HepG2 (cell line): ENCODE results near the gene LAMB2. TPM values are rescaled to one million over a fixed set of nuclear protein-coding genes. Genes with fewer than 3 reads are reported as not detected.

Experiments
- ATM ChIP-seq: fragments of 450-650 bp; IDR thresholded peaks from 2 replicates; pipeline ENCODE4 v1.7.1; 2017; ENCODE audit warnings: mild to moderate bottlenecking, borderline replicate concordance
- BCL6 ChIP-seq: IDR thresholded peaks from 2 replicates; pipeline ENCODE4 v1.6.1; 2016; ENCODE audit warnings: missing genetic modification reagents, missing compliant biosample characterization
- ERF ChIP-seq: IDR thresholded peaks from 2 replicates; pipeline ENCODE4 v1.6.1; 2018; ENCODE audit warnings: missing biosample characterization, missing genetic modification reagents
- ZNF260 ChIP-seq: sonication (generic); formaldehyde crosslinking; IDR thresholded peaks from 2 replicates; pipeline ENCODE4 v1.4.0; 2020; ENCODE audit warnings: missing genetic modification reagents, low read depth, mild to moderate bottlenecking, borderline replicate concordance
- ZNF501 ChIP-seq: sonication (generic); formaldehyde crosslinking; IDR thresholded peaks from 2 replicates; pipeline ENCODE4 v1.5.1; 2020; ENCODE audit warnings: mild to moderate bottlenecking, moderate library complexity, missing genetic modification reagents
- ZNF83 ChIP-seq: sonication (generic); formaldehyde crosslinking; IDR thresholded peaks from 2 replicates; pipeline ENCODE4 v1.4.0; 2020; ENCODE audit warnings: missing genetic modification reagents, mild to moderate bottlenecking, borderline replicate concordance
- polyA plus RNA-seq, 8 experiments: library from polyadenylated mRNA; depleted of rRNA in 3 of 8; stranded (reverse) in 7 of 8; unstranded in 1 of 8; fragments of >200 nt; fragmentation: Illumina TruSeq in 4 of 8; extraction: Trizol in 4 of 8; gene quantifications; 2 replicates each; pipeline versions ENCODE4 v1.2.1 to v1.2.3, GENCODE V29; 2011 to 2016; ENCODE audit warnings: low read depth in 4 of 8, missing spikeins in 1 of 8, mixed read lengths in 1 of 8; ENCODE audit not compliant: insufficient read depth in 1 of 8
- total RNA-seq, 5 experiments: library from RNA; depleted of rRNA; stranded (reverse); fragments of >200 nt; fragmentation: Illumina TruSeq; extraction: Trizol; gene quantifications; 2 replicates each; pipeline ENCODE4 v1.2.3, GENCODE V29; 2016; ENCODE audit warnings: low read depth in 1 of 5
- TF ChIP-seq, protein P1 (sequence below): IDR thresholded peaks from 2 replicates; pipeline ENCODE4 v1.4.0; 2020; ENCODE audit warnings: mild to moderate bottlenecking, missing genetic modification reagents
- TF ChIP-seq, protein P2 (sequence below): sonication (generic); formaldehyde crosslinking; IDR thresholded peaks from 2 replicates; pipeline ENCODE4 v1.4.0; 2020; ENCODE audit warnings: missing genetic modification reagents, mild to moderate bottlenecking, borderline replicate concordance
- TF ChIP-seq, protein P3 (sequence below): sonication (generic); formaldehyde crosslinking; IDR thresholded peaks from 2 replicates; pipeline ENCODE4 v1.8.0; 2022; ENCODE audit warnings: missing genetic modification reagents, low read depth, mild to moderate bottlenecking, borderline replicate concordance
- TF ChIP-seq, protein P4 (sequence below): sonication (generic); formaldehyde crosslinking; IDR thresholded peaks from 2 replicates; pipeline ENCODE4 v1.8.1; 2023; ENCODE audit warnings: missing genetic modification reagents, inconsistent platforms, borderline replicate concordance
- TF ChIP-seq, protein P5 (sequence below): sonication (generic); formaldehyde crosslinking; IDR thresholded peaks from 2 replicates; pipeline ENCODE4 v1.4.0; 2020; ENCODE audit warnings: mild to moderate bottlenecking, missing genetic modification reagents

Gene LAMB2
- total and polyA plus RNA-seq, 2 of the 13 experiments (the other 11 are each of a cell fraction or from before 2014, with no cell fraction given): 208 to 443 TPM

DNA sequence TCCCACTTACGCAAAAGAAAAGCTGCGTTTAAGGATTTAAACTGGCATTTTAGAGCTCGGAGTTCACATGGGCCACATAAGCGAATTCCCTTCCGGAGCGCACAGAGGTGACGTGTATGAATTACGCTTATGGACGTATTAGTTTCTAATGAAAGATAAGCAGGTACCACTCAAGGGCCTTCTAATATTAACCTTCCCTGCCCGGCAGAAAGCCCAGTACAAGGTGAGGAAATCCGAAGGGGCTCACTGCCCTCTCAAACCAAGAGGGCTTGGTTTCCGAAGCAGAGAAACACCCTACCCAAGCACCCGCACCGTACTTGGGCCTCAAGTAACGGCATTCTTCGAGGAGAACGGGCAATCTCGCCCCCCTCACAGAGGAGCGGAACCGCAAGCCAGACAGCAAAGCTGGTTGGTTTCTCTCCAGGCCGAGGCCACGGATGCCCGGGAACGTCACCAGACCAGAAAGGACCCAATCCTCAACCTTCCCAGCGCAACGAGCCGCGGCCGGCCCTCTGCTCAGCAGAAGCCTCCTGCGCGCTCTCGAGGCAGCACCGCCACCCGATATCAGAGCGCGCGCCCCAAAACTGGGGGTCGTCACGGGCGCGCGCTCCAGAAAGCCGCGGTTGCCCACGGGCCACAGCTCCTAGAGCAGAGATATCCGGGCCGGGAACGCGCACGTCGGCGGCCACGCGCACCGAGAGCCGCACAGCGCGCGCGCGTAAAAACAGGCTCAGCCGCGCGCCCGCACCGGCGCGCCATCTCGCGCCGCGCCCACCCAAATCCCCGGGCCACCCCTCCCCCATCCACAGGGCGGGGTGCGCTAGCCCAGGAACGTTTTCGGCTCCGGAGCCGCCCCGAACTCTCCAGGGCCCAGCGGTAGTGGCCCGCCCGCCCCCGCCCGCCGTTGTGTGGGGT lies 39.7 kb downstream of the LAMB2 start (continued):
- TF ChIP-seq, protein P1, sequence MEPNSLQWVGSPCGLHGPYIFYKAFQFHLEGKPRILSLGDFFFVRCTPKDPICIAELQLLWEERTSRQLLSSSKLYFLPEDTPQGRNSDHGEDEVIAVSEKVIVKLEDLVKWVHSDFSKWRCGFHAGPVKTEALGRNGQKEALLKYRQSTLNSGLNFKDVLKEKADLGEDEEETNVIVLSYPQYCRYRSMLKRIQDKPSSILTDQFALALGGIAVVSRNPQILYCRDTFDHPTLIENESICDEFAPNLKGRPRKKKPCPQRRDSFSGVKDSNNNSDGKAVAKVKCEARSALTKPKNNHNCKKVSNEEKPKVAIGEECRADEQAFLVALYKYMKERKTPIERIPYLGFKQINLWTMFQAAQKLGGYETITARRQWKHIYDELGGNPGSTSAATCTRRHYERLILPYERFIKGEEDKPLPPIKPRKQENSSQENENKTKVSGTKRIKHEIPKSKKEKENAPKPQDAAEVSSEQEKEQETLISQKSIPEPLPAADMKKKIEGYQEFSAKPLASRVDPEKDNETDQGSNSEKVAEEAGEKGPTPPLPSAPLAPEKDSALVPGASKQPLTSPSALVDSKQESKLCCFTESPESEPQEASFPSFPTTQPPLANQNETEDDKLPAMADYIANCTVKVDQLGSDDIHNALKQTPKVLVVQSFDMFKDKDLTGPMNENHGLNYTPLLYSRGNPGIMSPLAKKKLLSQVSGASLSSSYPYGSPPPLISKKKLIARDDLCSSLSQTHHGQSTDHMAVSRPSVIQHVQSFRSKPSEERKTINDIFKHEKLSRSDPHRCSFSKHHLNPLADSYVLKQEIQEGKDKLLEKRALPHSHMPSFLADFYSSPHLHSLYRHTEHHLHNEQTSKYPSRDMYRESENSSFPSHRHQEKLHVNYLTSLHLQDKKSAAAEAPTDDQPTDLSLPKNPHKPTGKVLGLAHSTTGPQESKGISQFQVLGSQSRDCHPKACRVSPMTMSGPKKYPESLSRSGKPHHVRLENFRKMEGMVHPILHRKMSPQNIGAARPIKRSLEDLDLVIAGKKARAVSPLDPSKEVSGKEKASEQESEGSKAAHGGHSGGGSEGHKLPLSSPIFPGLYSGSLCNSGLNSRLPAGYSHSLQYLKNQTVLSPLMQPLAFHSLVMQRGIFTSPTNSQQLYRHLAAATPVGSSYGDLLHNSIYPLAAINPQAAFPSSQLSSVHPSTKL (CRISPR knock-in tag): no peak
- TF ChIP-seq, protein P2, sequence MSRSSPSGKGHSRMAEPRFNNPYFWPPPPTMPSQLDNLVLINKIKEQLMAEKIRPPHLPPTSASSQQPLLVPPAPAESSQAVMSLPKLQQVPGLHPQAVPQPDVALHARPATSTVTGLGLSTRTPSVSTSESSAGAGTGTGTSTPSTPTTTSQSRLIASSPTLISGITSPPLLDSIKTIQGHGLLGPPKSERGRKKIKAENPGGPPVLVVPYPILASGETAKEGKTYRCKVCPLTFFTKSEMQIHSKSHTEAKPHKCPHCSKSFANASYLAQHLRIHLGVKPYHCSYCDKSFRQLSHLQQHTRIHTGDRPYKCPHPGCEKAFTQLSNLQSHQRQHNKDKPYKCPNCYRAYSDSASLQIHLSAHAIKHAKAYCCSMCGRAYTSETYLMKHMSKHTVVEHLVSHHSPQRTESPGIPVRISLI (CRISPR knock-in tag): peak; percentile 30; the same call in 1 of the 2 replicates
- TF ChIP-seq ZNF501 (peak; percentile 34; the same call in 1 of the 2 replicates), BCL6 (CRISPR knock-in tag) (no peak), ZNF83 (CRISPR knock-in tag) (no peak), ERF (CRISPR knock-in tag) (no peak), ATM (no peak), ZNF260 (CRISPR knock-in tag) (no peak)
- TF ChIP-seq, protein P3, sequence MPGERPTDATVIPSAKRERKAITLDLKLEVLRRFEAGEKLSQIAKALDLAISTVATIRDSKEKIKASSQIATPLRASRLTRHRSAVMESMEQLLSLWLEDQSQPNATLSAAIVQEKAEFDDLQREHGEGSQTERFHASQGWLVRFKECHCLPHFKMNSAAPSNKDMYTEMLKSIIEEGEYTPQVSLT (CRISPR knock-in tag): no peak
- TF ChIP-seq, protein P4, sequence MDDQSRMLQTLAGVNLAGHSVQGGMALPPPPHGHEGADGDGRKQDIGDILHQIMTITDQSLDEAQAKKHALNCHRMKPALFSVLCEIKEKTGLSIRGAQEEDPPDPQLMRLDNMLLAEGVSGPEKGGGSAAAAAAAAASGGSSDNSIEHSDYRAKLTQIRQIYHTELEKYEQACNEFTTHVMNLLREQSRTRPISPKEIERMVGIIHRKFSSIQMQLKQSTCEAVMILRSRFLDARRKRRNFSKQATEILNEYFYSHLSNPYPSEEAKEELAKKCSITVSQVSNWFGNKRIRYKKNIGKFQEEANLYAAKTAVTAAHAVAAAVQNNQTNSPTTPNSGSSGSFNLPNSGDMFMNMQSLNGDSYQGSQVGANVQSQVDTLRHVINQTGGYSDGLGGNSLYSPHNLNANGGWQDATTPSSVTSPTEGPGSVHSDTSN (CRISPR knock-in tag): no peak
- TF ChIP-seq, protein P5, sequence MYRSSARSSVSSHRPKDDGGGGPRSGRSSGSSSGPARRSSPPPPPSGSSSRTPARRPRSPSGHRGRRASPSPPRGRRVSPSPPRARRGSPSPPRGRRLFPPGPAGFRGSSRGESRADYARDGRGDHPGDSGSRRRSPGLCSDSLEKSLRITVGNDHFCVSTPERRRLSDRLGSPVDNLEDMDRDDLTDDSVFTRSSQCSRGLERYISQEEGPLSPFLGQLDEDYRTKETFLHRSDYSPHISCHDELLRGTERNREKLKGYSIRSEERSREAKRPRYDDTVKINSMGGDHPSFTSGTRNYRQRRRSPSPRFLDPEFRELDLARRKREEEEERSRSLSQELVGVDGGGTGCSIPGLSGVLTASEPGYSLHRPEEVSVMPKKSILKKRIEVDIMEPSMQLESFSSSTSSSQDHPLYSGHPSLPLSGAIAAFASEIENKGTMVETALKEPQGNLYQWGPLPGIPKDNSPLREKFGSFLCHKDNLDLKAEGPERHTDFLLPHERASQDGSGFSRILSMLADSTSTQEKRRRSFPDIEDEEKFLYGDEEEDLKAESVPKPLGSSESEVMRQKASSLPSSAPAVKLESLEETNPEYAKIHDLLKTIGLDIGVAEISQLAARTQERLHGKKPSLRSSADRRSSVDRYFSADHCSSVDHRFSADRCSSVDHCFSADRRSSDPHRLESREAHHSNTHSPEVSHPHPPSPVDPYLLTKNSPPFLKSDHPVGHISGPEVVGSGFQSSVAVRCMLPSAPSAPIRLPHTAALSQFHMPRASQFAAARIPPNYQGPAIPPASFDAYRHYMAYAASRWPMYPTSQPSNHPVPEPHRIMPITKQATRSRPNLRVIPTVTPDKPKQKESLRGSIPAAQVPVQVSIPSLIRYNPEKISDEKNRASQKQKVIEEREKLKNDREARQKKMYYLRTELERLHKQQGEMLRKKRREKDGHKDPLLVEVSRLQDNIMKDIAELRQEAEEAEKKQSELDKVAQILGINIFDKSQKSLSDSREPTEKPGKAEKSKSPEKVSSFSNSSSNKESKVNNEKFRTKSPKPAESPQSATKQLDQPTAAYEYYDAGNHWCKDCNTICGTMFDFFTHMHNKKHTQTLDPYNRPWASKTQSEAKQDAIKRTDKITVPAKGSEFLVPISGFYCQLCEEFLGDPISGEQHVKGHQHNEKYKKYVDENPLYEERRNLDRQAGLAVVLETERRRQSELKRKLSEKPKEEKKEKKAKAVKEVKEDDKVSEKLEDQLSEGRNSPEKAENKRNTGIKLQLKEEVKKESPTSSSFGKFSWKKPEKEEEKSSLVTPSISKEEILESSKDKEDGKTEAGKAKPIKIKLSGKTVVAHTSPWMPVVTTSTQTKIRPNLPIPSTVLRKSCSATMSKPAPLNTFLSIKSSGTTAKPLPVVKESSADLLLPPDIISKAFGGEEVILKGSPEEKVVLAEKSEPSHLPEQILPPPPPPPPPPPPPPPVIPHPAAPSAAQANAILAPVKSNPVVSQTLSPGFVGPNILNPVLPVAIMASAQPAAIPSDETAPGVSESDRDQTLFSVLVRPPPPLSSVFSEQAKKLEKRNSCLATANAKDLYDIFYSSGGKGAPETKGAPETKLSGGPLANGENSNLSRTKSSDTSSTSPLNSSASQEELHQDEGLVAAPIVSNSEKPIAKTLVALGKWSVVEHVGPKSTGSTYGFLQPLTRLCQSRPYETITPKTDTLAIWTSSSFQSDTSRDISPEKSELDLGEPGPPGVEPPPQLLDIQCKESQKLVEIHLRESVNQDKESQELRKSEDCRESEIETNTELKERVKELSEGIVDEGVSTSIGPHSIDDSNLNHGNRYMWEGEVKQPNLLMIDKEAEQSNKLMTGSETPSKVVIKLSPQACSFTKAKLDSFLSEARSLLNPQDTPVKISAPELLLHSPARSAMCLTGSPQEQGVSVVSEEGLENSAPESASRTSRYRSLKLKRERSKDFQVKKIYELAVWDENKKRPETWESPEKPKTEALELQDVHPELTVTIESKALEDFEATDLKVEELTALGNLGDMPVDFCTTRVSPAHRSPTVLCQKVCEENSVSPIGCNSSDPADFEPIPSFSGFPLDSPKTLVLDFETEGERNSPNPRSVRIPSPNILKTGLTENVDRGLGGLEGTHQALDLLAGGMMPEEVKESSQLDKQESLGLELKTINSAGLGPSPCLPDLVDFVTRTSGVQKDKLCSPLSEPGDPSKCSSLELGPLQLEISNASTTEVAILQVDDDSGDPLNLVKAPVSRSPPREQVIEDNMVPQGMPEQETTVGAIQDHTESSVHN: no peak
